HG02571 (cell line): ENCODE measurements around the gene KCNMB1.

Experiments
- ATAC-seq: cut with Tn5 transposase; IDR thresholded peaks from one replicate; pipeline ENCODE4 v1.9.1; 2021; ENCODE audit warnings: mild to moderate bottlenecking, moderate library complexity; ENCODE audit not compliant: unreplicated experiment

KCNMB1 gene

GRCh38 chr5:170388818-170389549 is at the start of gene KCNMB1:
TSS of gene KCNMB1 (minus strand) at chr5:170389367. CDS start at chr5:170385447, 3,920 bp downstream.
- ATAC-seq: no peak

- ATAC-seq: no peak
Observed at GRCh38 chr5:170438581-170438980, 49.4 kb upstream of the KCNMB1 start.

GRCh38 chr5:170437621-170438375 is 48.6 kb upstream of the KCNMB1 start:
- ATAC-seq: no peak

GRCh38 chr5:170436335-170436734 is 47.2 kb upstream of the KCNMB1 start:
- no peak for ATAC-seq

- no peak for ATAC-seq
Observed at GRCh38 chr5:170434966-170435605, 45.9 kb upstream of the KCNMB1 start.

GRCh38 chr5:170432669-170433068 is 43.5 kb upstream of the KCNMB1 start:
- no peak for ATAC-seq

GRCh38 chr5:170431571-170431970 is 42.4 kb upstream of the KCNMB1 start:
- ATAC-seq: no peak

GRCh38 chr5:170430866-170431437 is 41.8 kb upstream of the KCNMB1 start:
- no peak for ATAC-seq

GRCh38 chr5:170430256-170430655 is 41.1 kb upstream of the KCNMB1 start:
- ATAC-seq: no peak

GRCh38 chr5:170429014-170429413 is 39.8 kb upstream of the KCNMB1 start:
- no peak for ATAC-seq

GRCh38 chr5:170427672-170428236 is 38.6 kb upstream of the KCNMB1 start:
- no peak for ATAC-seq

- ATAC-seq: no peak
Observed at GRCh38 chr5:170426786-170427185, 37.6 kb upstream of the KCNMB1 start.

GRCh38 chr5:170426149-170426767 is 37.1 kb upstream of the KCNMB1 start:
- no peak for ATAC-seq

GRCh38 chr5:170425731-170426130 is 36.6 kb upstream of the KCNMB1 start:
- no peak for ATAC-seq

GRCh38 chr5:170424629-170425028 is 35.5 kb upstream of the KCNMB1 start:
- no peak for ATAC-seq

GRCh38 chr5:170423692-170424091 is 34.5 kb upstream of the KCNMB1 start:
- ATAC-seq: no peak

GRCh38 chr5:170421826-170422225 is 32.7 kb upstream of the KCNMB1 start:
- no peak for ATAC-seq

- no peak for ATAC-seq
Observed at GRCh38 chr5:170420806-170421412, 31.7 kb upstream of the KCNMB1 start.

- no peak for ATAC-seq
Observed at GRCh38 chr5:170419643-170420042, 30.5 kb upstream of the KCNMB1 start.

- no peak for ATAC-seq
Observed at GRCh38 chr5:170418736-170419135, 29.6 kb upstream of the KCNMB1 start.
